DLD1 (cell line): Measurements from ENCODE around the gene EIF4EBP2.

Source experiments
- in situ Hi-C: cut with HindIII; loops from 2 replicates; pipeline ENCODE4 v1.10.0; 2017; ENCODE audit warnings: low sequenced_read_pairs

The EIF4EBP2 gene

DNA sequence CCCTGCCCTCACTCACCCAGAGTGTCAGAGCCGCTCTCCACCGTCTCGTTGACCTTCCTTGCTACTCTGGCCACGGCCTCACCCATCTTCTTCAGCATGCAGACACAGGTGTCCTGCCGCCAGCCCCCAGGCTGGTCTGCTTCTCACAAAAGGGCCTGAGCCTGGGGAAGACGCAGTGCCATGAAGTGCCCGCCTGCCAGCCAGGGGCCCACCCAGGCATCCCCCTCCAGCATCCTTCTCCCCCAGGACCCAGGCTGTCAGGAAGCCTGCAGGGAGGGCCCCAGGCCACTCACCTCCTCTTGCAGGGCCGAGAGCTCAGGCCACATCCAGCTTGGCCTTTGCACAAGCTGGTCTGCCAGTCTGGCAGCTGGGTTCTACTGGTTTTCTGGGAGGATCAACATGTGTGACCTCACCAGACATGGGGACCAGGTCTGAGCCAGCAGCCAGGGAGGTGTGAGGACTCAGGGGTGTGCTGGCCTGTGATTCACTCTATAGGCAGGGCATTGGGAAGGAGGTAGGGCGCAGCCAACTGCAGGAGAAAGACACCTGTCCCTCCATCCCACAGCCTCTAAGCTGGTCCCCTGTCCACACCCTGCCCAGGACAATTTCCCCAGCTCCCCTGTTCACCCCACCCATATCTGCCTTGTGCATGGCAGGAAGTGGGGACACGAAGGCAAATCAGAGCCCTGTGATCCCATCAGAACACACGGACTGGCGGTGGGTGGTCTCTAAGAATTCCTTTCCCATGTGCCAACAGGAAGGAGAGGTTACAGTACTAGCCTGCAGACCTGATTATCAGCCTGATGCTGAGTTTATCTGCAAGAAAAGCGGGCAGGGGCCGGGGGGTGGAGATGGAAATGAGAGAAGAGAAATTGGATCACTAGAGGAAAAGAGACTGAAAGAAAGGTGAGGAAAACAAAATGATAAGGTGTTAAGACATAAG is 27.2 kb upstream of the EIF4EBP2 start:
- in situ Hi-C loops, result no loop called here

DNA sequence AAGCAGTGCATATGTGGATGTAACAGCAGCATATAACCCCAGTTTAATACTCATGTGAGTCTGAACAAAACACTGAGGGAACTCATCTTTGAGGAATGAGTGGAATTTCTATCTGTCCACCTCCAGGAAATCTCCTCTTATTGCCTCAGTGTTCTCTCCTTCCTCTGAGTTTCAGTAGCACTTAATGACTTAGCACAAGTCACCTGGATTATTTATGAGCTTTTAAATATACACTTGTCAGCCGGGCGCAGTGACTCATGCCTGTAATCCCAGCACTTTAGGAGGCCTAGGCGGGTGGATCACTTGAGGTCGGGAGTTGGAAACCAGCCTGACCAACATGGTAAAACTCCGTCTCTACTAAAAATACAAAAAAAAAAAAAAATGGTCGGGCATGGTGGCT is 25.8 kb upstream of the EIF4EBP2 start:
- in situ Hi-C loops, result no loop called here

DNA sequence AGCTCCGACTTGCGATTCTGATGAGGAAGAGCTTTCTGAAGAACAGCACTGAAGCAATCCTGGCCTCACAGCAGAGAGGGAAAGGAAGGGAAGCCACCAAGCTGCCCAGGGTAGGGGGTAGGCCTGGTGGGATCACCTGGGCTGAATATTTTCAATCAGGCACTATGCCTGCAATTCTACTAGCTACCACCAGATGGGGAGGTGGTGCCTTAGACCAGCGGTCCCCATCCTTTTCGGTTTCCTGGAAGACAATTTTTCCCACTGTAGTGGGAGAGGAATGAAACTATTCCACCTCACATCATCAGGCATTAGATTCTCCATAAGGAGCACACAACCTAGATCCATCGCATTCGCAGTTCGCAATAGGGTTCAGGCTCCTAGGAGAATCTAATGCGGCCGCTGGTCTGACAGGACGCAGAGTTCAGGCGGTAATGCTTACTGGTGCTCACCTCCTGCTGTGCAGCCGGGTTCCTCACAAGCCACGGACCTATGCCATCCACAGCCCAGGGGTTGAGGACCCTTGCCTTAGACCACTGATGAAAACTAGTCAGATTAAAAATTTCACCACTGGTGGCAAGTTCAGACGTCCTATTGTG is 24.3 kb upstream of the EIF4EBP2 start:
- in situ Hi-C loops, result no loop called here

DNA sequence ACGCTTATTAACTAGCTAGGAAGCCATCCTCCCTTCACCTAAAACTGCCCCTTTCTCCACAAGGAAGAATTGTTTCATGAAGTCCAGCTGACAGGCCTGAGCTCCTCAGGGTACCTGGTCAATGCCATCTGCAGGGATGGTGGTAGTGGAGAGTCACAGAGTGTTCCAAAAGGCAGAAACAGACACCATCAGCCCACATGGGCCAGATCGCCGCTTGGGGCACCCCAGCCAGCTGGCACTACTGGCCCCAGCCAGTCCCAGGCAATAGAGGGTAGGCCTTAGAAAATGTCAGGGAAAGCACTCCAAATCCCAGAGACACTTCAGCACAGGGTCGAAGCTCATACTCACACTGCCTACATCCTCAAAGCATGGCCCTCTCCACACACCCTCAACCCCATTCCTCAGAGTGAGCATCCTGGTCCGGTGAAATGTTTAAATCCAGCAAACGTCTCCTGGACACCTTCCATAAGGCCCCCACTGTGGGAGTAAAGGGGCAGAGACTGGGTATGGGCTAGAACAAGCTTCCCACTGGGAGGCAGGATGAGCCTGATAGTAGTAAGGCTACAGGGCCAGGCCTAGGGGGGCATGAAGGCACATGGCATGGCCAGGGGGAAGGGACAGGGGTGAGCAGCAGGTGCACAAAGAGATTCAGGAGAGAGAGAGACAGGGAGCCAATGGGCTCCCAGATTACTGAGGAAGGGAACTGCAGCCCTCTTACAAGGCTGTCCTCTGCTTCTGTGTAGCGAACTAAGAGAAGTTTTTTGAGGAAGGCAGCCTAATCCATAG is 23.4 kb upstream of the EIF4EBP2 start:
- in situ Hi-C loops, result no loop called here

DNA sequence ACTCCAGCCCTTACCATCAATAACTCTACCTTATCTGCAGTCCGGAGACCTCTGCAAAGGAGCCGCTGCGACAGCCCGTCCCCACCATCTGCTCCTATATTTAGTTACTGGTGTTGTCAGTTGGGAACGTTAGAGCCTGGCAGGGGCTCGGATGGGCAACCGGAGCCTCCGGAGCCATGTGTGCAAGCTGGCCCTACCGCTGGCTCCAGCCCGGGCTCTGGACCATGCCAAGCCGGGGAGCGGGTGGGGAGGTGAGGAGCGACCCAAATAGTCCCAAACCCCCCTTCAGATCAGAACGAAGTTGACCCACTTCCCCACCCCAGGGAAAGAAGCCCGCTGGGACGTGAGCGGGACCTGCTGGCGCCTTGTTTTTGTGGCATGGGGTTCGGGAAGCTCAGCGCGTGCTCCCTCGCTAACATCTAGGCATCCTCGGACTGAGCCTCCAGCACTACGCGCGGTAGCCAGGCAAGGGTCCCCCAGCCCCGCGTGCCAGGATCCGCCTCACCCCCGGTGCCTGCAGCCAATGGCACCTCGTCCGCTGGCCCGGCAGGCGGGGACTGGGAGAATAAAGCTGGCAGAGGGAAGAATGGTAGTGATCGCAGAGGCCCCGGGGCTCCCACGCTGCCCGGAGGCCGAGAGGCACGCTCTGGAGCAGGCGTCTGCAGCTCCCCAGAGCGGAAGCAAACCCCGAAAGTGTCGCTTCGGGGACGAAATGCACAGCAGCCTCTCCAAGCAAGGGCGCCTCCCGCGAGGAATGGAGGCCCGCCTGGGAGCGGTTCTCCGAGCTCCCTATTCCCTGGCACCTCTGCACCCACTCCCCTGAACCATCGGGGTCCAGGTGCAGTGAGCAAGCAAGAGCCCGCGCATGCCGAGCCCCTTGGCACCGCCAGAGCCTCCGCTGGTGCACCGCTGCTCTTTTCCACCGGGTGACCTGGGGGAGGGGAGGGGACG is 22.2 kb upstream of the EIF4EBP2 start:
- in situ Hi-C loops, result no loop called here

DNA sequence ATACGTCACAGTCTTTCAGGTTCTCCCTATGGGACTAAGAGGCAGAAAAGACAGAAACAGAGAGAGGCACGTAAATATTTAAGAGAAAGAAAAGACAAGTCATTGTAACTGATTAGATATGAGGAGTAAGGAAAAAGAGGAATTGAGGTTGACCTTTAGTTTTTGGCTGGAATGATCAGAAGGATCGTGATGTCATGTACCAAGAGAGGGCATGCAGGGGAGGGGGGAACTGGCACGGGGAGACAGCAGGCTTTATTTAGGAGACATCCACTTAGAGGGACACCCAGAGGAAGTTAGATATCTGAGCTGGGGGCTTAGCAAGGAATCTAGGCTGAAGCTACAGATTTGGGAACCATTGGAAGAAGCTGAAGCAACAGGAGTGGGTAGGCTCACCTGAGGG is 12.3 kb upstream of the EIF4EBP2 start:
- in situ Hi-C loops, result no loop called here

DNA sequence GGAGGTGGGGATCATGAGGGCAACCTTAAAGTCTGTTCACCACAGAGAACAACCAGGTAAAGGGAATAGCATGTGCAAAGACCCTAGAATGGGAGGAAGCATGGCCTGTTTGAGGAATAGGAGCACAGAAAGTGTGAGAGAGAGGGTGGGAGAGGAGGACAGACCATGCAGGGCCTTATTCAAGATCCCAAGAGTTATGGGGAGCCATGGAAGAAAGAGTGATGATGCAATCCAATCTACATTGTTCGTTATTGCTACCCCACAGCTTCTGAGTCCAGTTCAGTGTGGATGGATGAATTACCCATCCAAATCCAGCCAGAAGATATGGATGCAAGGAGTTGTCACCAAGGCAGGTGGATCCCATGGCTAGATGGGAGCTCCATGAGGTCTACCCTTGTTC is 7.8 kb upstream of the EIF4EBP2 start:
- in situ Hi-C loops, result no loop called here

DNA sequence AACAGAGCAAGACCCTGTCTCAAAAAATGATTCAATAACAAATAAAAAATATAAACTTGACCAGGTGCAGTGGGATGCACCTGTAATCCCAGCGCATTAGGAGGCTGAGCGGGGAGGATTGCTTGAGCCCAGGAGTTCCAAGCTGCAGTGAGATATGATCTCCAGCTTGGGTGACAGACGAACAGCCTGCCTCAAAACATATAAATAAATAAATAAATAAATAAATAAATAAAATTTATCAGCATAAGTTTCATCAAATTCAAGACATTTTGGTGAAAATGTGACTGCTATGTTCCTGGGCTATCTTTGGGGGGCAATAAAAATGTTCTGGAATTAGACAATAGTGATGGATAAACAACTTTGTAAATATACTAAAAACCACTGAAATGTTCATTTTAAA is 4.8 kb upstream of the EIF4EBP2 start:
- in situ Hi-C loops, result no loop called here

DNA sequence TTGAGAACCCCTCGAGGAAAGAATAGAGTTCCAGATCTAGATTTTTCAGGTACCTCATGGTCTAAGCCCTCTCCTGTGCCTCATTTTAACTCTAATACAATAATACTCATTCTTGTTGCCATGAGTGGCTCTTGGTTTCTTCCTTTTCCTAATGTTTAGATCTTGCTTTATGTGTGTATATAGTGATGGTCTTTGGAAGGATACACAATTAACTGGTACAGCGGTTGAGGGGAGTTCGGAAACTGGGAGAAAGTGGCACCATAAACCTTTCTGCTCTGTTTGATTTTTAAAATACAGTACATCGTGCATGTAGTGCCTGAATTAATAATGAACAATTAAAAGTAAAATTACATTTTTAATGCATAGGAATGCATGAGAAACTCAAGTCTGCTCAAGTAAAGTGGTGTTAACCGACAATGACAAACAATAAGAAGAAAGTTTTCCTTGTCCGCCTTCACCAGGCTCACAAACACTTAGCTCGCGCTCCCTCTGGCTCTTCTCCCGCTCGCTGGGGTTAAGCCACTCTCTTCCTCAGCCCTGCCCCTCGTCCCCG is 386 bp upstream of the EIF4EBP2 start:
- in situ Hi-C loops, result no loop called here

DNA sequence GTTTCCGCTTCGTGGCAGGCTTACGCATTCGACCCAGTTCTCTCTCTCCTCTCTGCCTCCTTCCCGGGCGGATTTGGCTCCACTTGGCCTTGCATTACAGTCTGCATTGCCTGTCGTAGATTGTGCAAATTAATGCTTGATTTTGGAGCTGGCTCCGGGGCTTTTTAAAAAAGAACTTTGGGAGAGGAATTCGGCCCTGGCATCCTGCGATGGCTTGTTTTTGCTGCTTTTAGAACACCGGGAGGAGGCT is 767 bp downstream of the EIF4EBP2 start:
- in situ Hi-C loops, result no loop called here

DNA sequence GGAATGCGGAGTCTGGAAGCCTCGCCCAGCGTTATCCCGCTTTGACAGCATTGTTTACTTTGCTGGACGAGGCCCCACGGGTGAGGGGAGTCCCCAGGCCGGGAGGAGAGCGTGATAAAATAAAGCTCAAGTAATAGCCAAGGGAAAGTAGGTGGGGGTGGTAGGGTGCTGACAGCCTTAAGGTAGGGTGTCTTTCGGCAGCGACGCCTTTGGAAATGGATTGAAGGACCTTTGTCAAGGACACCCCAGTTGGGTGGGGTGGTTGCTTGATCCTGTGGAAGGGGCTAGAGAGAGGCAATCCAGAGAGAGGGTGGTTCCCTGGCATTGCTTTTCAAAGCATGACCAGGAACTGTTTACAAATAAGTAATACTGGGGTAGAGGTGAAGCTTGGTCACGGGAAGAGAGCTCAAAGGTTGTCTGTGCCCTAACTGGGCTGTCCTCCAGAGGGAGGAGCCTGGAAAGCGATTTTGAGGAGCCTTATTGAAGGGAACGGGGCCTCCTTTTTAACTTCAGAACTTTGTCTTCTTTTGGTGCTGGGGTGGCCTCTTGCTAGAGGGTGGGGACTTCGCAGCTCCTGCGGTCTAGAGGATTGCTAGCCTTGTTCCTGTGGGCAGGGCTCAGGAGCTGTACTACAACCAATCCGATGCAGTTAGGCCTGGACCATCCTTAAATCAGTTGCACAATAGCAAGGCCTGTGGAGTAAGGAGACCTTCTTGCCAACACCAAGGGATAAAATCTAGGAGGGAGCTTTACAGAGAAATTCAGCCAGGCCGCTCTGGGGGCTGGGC is 1.3 kb downstream of the EIF4EBP2 start:
- in situ Hi-C loops, result no loop called here

DNA sequence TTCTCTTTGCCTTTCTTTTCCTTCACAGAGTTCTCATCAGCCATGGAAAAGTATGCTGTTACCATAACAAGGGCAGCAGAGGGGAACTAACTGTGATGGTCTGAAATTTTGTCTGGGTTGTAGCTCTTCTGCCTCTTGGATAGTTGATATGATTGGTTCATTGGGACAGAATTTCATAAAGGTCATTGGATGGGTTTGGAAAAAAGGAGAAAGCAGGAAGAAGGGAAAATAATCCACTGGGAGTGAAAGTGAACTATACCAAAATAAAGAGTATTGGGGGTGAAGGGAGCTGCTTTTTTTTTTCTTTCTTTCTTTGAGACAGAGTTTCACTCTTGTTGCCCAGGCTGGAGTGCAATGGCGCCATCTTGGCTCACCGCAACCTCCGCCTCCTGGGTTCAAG is 5.8 kb downstream of the EIF4EBP2 start:
- in situ Hi-C loops, result no loop called here

DNA sequence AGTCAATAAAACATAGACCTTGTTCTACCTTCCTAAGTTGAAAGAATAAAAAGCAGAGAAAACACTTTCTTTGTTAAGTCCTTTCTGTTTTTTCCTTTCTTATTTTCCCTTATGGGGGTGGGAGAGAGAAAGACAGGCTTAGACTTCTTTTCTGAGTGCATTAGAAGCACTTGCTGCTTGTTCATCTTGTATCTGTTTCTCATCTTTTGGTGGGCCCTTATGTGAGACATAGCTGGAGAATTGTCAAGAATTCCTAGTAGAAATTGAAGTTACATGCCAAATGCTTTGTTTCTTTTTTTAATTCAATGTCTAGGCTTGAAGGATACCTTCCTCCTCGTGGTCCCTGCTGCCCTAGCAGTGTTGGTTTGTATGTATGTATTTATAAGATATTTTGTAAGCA is 6.7 kb downstream of the EIF4EBP2 start:
- in situ Hi-C loops, result no loop called here

DNA sequence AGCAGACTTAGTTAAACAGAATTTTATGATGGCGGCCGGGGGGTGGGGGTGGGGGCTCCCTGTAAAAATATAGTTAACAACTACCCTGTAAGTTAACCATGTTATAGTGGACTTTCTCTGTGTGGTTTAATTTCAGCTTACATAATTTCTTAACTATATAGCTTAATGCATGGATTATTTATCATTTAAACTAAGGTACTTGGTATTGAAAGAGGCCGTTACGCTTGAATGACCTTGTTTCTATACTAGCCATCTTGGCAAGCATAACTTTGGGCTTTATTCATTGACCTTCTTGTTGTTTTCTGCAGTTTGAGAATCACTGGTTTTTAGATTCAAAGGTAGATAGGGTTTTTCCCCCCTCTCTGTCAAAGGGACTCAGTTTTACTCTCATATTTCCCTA is 8.4 kb downstream of the EIF4EBP2 start:
- in situ Hi-C loops, result no loop called here

DNA sequence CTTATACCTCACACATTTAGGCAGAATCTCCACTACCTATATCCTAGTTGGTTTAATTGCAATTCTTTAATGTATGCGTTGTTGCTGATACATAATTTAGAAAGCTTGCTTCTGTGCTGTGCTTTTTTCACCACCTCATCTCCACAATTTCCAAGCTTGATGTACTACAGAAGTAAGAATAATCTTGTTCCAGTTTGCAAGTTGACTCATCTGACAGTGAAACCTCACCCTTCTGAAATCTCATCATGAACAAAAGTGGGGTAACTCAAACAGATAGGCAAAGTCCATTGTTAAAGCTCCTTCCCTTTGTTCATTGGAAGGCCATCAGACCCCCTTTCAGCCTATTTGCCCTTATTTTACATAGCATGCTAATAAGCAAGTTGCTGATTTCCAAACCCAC is 13.6 kb downstream of the EIF4EBP2 start:
- in situ Hi-C loops, result no loop called here

DNA sequence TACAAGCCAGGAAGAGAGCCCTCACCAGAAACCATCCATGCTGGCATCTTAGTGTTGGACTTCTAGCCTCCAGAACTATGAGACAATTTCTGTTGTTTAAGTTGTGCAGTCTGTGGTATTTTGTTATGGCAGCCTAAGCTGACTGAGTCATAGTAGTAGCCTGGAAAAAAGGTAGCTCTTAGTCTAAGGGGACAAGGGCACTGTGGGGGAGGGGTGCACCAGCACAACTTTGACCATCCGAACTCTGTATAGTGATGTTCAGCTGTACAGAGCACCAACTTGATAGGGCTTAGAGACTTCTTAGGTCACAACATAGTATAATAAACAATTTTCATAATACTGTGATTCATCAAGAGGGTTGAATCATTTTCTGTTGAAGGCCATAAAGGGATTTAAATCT is 14.3 kb downstream of the EIF4EBP2 start:
- in situ Hi-C loops, result no loop called here

DNA sequence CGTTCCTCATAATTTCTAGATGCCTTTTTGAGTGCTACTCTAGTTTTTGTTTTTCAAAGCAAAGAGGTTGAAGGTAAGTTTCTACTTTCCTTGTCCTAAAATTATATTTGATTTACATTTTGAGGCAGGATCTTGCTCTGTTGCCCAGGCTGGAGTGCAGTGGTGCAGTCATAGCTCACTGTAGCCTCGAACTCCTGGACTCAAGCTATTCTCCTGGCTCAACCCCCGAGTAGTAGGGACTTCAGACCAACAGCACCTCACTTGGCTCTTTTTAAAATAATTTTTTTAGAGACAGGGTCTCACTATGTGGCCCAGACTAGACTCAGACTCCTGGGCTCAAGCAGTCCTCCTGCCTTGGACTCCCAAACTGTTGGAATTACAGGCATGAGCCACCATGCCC is 14.8 kb downstream of the EIF4EBP2 start:
- in situ Hi-C loops, result no loop called here

DNA sequence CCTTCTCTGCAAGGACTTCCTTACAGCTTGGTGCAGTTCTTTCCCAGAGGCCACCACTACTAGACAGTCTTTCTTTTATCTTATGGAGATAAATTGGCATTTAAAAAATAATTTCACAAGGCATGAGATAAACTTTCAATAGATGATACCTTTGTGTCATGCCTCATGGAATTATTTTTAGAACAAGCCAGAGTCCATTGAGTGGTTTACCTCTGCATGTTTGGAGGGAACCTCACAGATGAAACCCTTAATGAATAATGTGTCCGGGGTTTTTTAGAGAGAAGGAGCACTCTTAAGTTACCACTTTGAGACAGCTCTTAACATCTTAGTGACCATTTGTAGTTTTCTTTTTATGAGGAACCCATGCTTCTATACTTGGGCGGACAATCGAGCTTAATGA is 20.4 kb downstream of the EIF4EBP2 start:
- in situ Hi-C loops, result no loop called here

DNA sequence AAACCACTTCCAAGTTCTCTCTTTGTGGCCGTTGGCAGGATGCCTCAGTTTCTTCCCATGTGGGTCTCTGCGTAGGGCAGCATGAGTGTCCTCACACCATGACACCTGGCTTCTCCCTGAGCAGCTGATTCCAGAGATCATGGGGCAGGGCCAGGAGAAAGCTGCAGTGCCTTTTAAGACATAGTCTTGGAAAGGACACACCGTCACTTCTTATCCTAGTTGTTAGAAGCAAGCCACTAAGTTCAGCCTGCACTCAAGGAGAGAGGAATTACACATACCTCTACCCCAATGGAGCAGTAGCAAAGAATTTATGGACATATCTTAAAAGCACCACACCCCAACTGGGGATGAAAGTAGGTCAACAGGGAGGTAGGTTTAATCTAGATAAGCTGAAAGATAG is 21.2 kb downstream of the EIF4EBP2 start:
- in situ Hi-C loops, result no loop called here

DNA sequence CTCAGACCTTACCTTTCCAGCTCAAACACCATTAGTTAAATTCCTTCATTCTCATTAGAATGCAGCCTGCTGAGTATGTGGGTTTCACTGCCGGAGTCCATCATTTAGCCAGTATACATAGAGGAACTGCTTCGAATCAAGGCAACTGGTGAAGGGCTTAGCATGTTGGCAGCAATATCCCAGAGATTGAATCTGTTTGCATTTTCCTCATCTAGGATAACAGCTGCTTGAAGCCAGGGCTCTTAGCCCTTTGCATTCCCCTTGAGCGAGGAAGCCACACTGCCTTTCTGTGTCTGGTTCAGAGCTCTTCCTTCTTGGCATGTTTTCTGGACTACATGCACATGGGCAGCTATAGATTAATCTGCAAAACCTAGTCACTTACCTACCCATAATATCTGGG is 22.9 kb downstream of the EIF4EBP2 start:
- in situ Hi-C loops, result no loop called here
